OCI-LY7 (cell line): ENCODE measurements around the gene F8A3.
"Not testable (repeated sequence)": the region's sequence is repeated elsewhere in the genome, so short reads cannot be mapped to it uniquely, and the experiment has no call there.

Experiments used
- CTCF ChIP-seq: fragments of 200-600 bp; sonication (generic); conservative IDR thresholded peaks from 2 replicates; pipeline ENCODE4 v1.5.1; 2014; ENCODE audit warnings: mild to moderate bottlenecking, antibody characterized with exemption, low read length, moderate library complexity, mixed read lengths
- EZH2phosphoT487 ChIP-seq: fragments of 200-600 bp; sonication (generic); IDR thresholded peaks from 2 replicates; pipeline ENCODE4 v1.6.1; 2018; ENCODE audit warnings: low read depth, borderline replicate concordance, mild to moderate bottlenecking, mixed run types, antibody characterized with exemption, low read length, moderate library complexity, mixed read lengths

- TF ChIP-seq CTCF, EZH2phosphoT487: not testable (repeated sequence)
Observed at GRCh38 chrX:155460501-155460900, 2.1 kb upstream of the F8A3 start.
